ENCODE measurements around the gene SLC2A13. TPM values are rescaled to one million over a fixed set of nuclear protein-coding genes. Genes with fewer than 3 reads are reported as not detected.
"Not testable (repeated sequence)": the region's sequence is repeated elsewhere in the genome, so short reads cannot be mapped to it uniquely, and the experiment has no call there.

Gene SLC2A13
- total and polyA plus RNA-seq, 10 of the 15 experiments (the other 5 are each of a cell fraction or from before 2014, with no cell fraction given) = 0.05 to 3.7 (median 0.25) TPM

- ChIA-PET CTCF (interaction anchor here (0.7 to 1.5 kb wide), 2 partner anchors 10 to 228 kb away, joined by 3 read pairs; no protein-coding TSS in a partner anchor), POLR2A (no interaction called here), RAD21 (ENCODE audit: unreplicated experiment) (no interaction called here), SMC1A (ENCODE audit: uncharacterized antibody, unreplicated experiment) (no interaction called here)
- intact Hi-C loops (cut with micrococcal nuclease; ENCODE audit: unreplicated experiment) = no loop called here
- Histone ChIP-seq H3K27ac (ENCODE audit: control insufficient read depth, insufficient read depth) (no peak overlapping the region), H4K20me1 (ENCODE audit: control insufficient read depth, insufficient read depth) (no peaks in the 10 kb centered on the region), H3K27me3 (replicated peaks in 1 of 2; ENCODE audit: control insufficient read depth in 2 of 2, insufficient read depth in 2 of 2, low read length in 1 of 2) (no peaks in the 10 kb centered on the region), H3K4me1 (ENCODE audit: control insufficient read depth, insufficient read depth, low read length) (no peaks in the 10 kb centered on the region), H3K36me3 (ENCODE audit: control insufficient read depth in 2 of 2, insufficient read depth in 2 of 2, low read length in 1 of 2) (no peaks in the 10 kb centered on the region), H3K4me3 (no peak overlapping the region), H2AFZ (ENCODE audit: control insufficient read depth, low read depth, low read length) (no peak overlapping the region), H3K9ac (ENCODE audit: control insufficient read depth, insufficient read depth, low read length) (no peak overlapping the region), H3K79me2 (ENCODE audit: control insufficient read depth, insufficient read depth, low read length) (no peaks in the 10 kb centered on the region), H3K9me3 (replicated peaks; ENCODE audit: control insufficient read depth, insufficient read depth, low read length) (no peaks in the 10 kb centered on the region), H3K4me2 (ENCODE audit: control insufficient read depth, insufficient read depth) (no peak overlapping the region)
- TF ChIP-seq YBX1 (IDR thresholded peaks at IDR 0.05) (no peak), HDAC6 (IDR thresholded peaks at IDR 0.05; ENCODE audit: unreplicated experiment) (no peak), ZBTB33 (IDR thresholded peaks at IDR 0.05) (no peak), SMAD1 (IDR thresholded peaks at IDR 0.05; ENCODE audit: low read depth, partially characterized antibody) (no peak), POLR2AphosphoS5 (IDR thresholded peaks at IDR 0.05; ENCODE audit: low read length) (no peak), SPI1 (IDR thresholded peaks at IDR 0.05; ENCODE audit: borderline replicate concordance, insufficient read depth, low read depth, low read length) (no peak)
- no peak for DNase-seq (ENCODE audit: low read depth, low spot score)
- no TSS peak for BruUV-seq (replicated peaks)
- in situ Hi-C loops (cut with MboI) = no loop called here
- FAIRE-seq = no peak
- no peak for ATAC-seq
- WGBS (ENCODE audit: insufficient coverage, insufficient replicate concordance, low lambda C conversion rate, missing lambda C conversion rate) = 55% methylated on average over 5 of the region's 5 CpGs
These were observed 292.1 kb downstream of the SLC2A13 start for GRCh38 chr12:39813776-39814175.

GRCh38 chr12:39812456-39812855 lies 293.4 kb downstream of the SLC2A13 start:
- ATAC-seq; H3K36me3 ChIP-seq (ENCODE audit: control insufficient read depth in 2 of 2, insufficient read depth in 2 of 2, low read length in 1 of 2); H3K27ac ChIP-seq (ENCODE audit: control insufficient read depth, insufficient read depth); BruUV-seq (replicated peaks); CTCF ChIA-PET; H3K4me2 ChIP-seq (ENCODE audit: control insufficient read depth, insufficient read depth); H3K79me2 ChIP-seq (ENCODE audit: control insufficient read depth, insufficient read depth, low read length); FAIRE-seq; H3K4me3 ChIP-seq; H2AFZ ChIP-seq (ENCODE audit: control insufficient read depth, low read depth, low read length); in situ Hi-C loops (cut with MboI); SMC1A ChIA-PET (ENCODE audit: uncharacterized antibody, unreplicated experiment); H3K4me1 ChIP-seq (ENCODE audit: control insufficient read depth, insufficient read depth, low read length); intact Hi-C loops (cut with micrococcal nuclease; ENCODE audit: unreplicated experiment); H4K20me1 ChIP-seq (ENCODE audit: control insufficient read depth, insufficient read depth); DNase-seq (ENCODE audit: low read depth, low spot score); H3K27me3 ChIP-seq (replicated peaks in 1 of 2; ENCODE audit: control insufficient read depth in 2 of 2, insufficient read depth in 2 of 2, low read length in 1 of 2); H3K9me3 ChIP-seq (replicated peaks; ENCODE audit: control insufficient read depth, insufficient read depth, low read length); H3K9ac ChIP-seq (ENCODE audit: control insufficient read depth, insufficient read depth, low read length): not testable (repeated sequence)
- RAD21 ChIA-PET (ENCODE audit: unreplicated experiment) = interaction anchor here (0.6 kb wide), 1 partner anchor 1917 kb away, joined by 3 read pairs; no protein-coding TSS in a partner anchor
- POLR2A ChIA-PET = interaction anchor here (0.7 kb wide), 1 partner anchor 19 kb away, joined by 4 read pairs; no protein-coding TSS in a partner anchor
- 76% methylated on average over 10 of the region's 10 CpGs for WGBS (ENCODE audit: insufficient coverage, insufficient replicate concordance, low lambda C conversion rate, missing lambda C conversion rate)

Data from GM12878 (cell line).